H1 (cell line): Measurements from ENCODE around the gene CCL23. TPM values are rescaled to one million over a fixed set of nuclear protein-coding genes. Genes with fewer than 3 reads are reported as not detected.

Experiments used
- CTCF ChIA-PET: fragments of 300-600 bp; sonication (Branson Sonifier 250); formaldehyde crosslinking; loops from one replicate; lab custom pipeline; 2021; ENCODE audit not compliant: partially characterized antibody; lab: Charles Lee
- POLR2A ChIA-PET: fragments of 300-600 bp; sonication (Branson Sonifier 250); formaldehyde crosslinking; loops from one replicate; lab custom pipeline; 2021; ENCODE audit warnings: inconsistent platforms; ENCODE audit not compliant: partially characterized antibody; lab: Charles Lee
- DNase-seq, 2 experiments: peaks; one replicate each; pipeline versions ENCODE4 v3.0.0 to v3.0.0-alpha.2; 2010 to 2022; ENCODE audit warnings: low spot score in 2 of 2, low read depth in 1 of 2, mixed read lengths in 1 of 2
- FAIRE-seq: peaks from 2 replicates; lab custom pipeline; 2011; peaks lifted over from hg19 to GRCh38; lab: Jason Lieb, UNC
- H2AFZ ChIP-seq: 2 replicates; pipeline ENCODE4 v1.8.1; 2012; ENCODE audit warnings: low read length, inconsistent platforms
- H2AK5ac ChIP-seq: 2 replicates; pipeline ENCODE4 v1.6.1; 2013; ENCODE audit warnings: low read depth, low read length
- H2BK120ac ChIP-seq: replicated peaks from 2 replicates; pipeline ENCODE3; 2013; ENCODE audit warnings: low read depth, low read length, inconsistent platforms
- H2BK12ac ChIP-seq: 2 replicates; pipeline ENCODE4 v1.6.1; 2013; ENCODE audit warnings: low read depth, low read length
- H2BK15ac ChIP-seq: 2 replicates; pipeline ENCODE4 v1.6.1; 2013; ENCODE audit warnings: low read length
- H2BK20ac ChIP-seq: 2 replicates; pipeline ENCODE4 v1.6.1; 2013; ENCODE audit warnings: low read length
- H2BK5ac ChIP-seq: 2 replicates; pipeline ENCODE4 v1.6.1; 2013; ENCODE audit warnings: low read depth, low read length
- H3K14ac ChIP-seq: 2 replicates; pipeline ENCODE4 v1.6.1; 2013; ENCODE audit warnings: inconsistent platforms; ENCODE audit not compliant: insufficient read length
- H3K18ac ChIP-seq: 2 replicates; pipeline ENCODE4 v1.6.1; 2013; ENCODE audit warnings: low read length; ENCODE audit errors: extremely low read depth
- H3K23ac ChIP-seq: 2 replicates; pipeline ENCODE4 v1.6.1; 2013; ENCODE audit warnings: inconsistent platforms; ENCODE audit not compliant: insufficient read length
- H3K23me2 ChIP-seq: 2 replicates; pipeline ENCODE4 v1.6.1; 2013; ENCODE audit warnings: low read depth, low read length
- H3K27ac ChIP-seq: 2 replicates; pipeline ENCODE4 v1.6.1; 2011; ENCODE audit warnings: low read depth, low read length, inconsistent platforms
- H3K27me3 ChIP-seq, 4 experiments: replicated peaks in 1 of 4; 1 replicate in 1 of 4; 2 replicates in 3 of 4; pipeline versions ENCODE4 v1.6.1 to v1.8.1; 2011 to 2013; ENCODE audit warnings: low read length in 3 of 4, mild to moderate bottlenecking in 3 of 4, inconsistent platforms in 2 of 4, mixed read lengths in 2 of 4, moderate library complexity in 1 of 4; ENCODE audit not compliant: control insufficient read depth in 3 of 4, insufficient read depth in 3 of 4; ENCODE audit errors: extremely low read depth in 1 of 4
- H3K36me3 ChIP-seq, 4 experiments: 2 replicates each; pipeline versions ENCODE4 v1.6.1 to v1.8.1; 2011 to 2013; ENCODE audit warnings: mild to moderate bottlenecking in 4 of 4, low read length in 3 of 4, moderate library complexity in 2 of 4, control low read depth in 1 of 4, inconsistent platforms in 1 of 4; ENCODE audit not compliant: insufficient read depth in 4 of 4, control insufficient read depth in 2 of 4
- H3K4ac ChIP-seq: replicated peaks from 2 replicates; pipeline ENCODE3; 2013; ENCODE audit warnings: low read length, low read depth, mixed read lengths, inconsistent platforms; ENCODE audit not compliant: insufficient read length
- H3K4me1 ChIP-seq, 4 experiments: replicated peaks in 1 of 4; 1 replicate in 1 of 4; 2 replicates in 3 of 4; pipeline versions ENCODE4 v1.6.1 to v1.8.1; 2011 to 2013; ENCODE audit warnings: low read length in 3 of 4, inconsistent platforms in 2 of 4, mixed read lengths in 1 of 4; ENCODE audit not compliant: insufficient read depth in 4 of 4, control insufficient read depth in 3 of 4
- H3K4me2 ChIP-seq, 2 experiments: 2 replicates each; pipeline versions ENCODE4 v1.6.1 to v1.8.1; 2011 to 2013; ENCODE audit warnings: low read depth in 2 of 2, low read length in 2 of 2, control low read depth in 1 of 2, inconsistent platforms in 1 of 2, mild to moderate bottlenecking in 1 of 2; ENCODE audit not compliant: insufficient read depth in 1 of 2
- H3K4me3 ChIP-seq, 4 experiments: fragments of 200-600, 300-600 bp in 1 of 4; sonication (generic), shearing (Covaris generic), sonication (Bioruptor Twin) in 1 of 4; 2 replicates each; pipeline versions ENCODE4 v1.5.1 to v1.8.1; 2011 to 2016; ENCODE audit warnings: low read length in 4 of 4, low read depth in 3 of 4, control low read depth in 2 of 4, inconsistent platforms in 2 of 4, mild to moderate bottlenecking in 2 of 4, mixed read lengths in 1 of 4, moderate library complexity in 1 of 4; ENCODE audit not compliant: insufficient read depth in 2 of 4; ENCODE audit errors: extremely low read depth in 1 of 4
- H3K56ac ChIP-seq: replicated peaks from 2 replicates; pipeline ENCODE3; 2013; ENCODE audit warnings: low read depth, mild to moderate bottlenecking, mixed read lengths, low read length, inconsistent platforms; ENCODE audit not compliant: insufficient read length
- H3K79me1 ChIP-seq: 2 replicates; pipeline ENCODE4 v1.6.1; 2013; ENCODE audit warnings: low read depth, low read length, control low read depth
- H3K79me2 ChIP-seq, 2 experiments: 2 replicates each; pipeline versions ENCODE4 v1.6.1 to v1.8.1; 2012 to 2013; ENCODE audit warnings: low read length in 2 of 2, mild to moderate bottlenecking in 2 of 2, inconsistent platforms in 1 of 2; ENCODE audit not compliant: insufficient read depth in 2 of 2, control insufficient read depth in 1 of 2
- H3K9ac ChIP-seq, 4 experiments: replicated peaks in 1 of 4; 1 replicate in 1 of 4; 2 replicates in 3 of 4; pipeline versions ENCODE4 v1.6.1 to v1.8.1; 2011 to 2013; ENCODE audit warnings: low read depth in 3 of 4, low read length in 3 of 4, control low read depth in 2 of 4, mild to moderate bottlenecking in 2 of 4, moderate library complexity in 2 of 4, inconsistent platforms in 1 of 4; ENCODE audit errors: extremely low read depth in 1 of 4
- H3K9me3 ChIP-seq, 2 experiments: 2 replicates each; pipeline versions ENCODE4 v1.6.1 to v1.8.1; 2012 to 2013; ENCODE audit warnings: mild to moderate bottlenecking in 2 of 2, moderate library complexity in 2 of 2, control low read depth in 1 of 2, inconsistent platforms in 1 of 2, low read depth in 1 of 2, low read length in 1 of 2, mixed read lengths in 1 of 2; ENCODE audit not compliant: insufficient read depth in 2 of 2
- H4K20me1 ChIP-seq, 2 experiments: replicated peaks in 1 of 2; 2 replicates each; pipeline versions ENCODE3 to v1.8.1; 2011 to 2013; ENCODE audit warnings: inconsistent platforms in 2 of 2, low read length in 2 of 2, mild to moderate bottlenecking in 1 of 2; ENCODE audit not compliant: insufficient read depth in 2 of 2, control insufficient read depth in 1 of 2
- H4K5ac ChIP-seq: 2 replicates; pipeline ENCODE4 v1.6.1; 2013; ENCODE audit warnings: low read length, low read depth, mixed read lengths, inconsistent platforms; ENCODE audit not compliant: insufficient read length
- H4K8ac ChIP-seq: 2 replicates; pipeline ENCODE4 v1.8.0; 2013; ENCODE audit warnings: mild to moderate bottlenecking, moderate library complexity, low read length, inconsistent platforms; ENCODE audit not compliant: insufficient read depth; ENCODE audit errors: extremely low read depth
- H4K91ac ChIP-seq: replicated peaks from 2 replicates; pipeline ENCODE3; 2013; ENCODE audit warnings: low read length, mixed read lengths, inconsistent platforms; ENCODE audit not compliant: insufficient read length
- BACH1 ChIP-seq: IDR thresholded peaks from 2 replicates; pipeline ENCODE4 v1.6.1; 2012; ENCODE audit warnings: low read length, improper control_type of control experiment
- CREB1 ChIP-seq: IDR thresholded peaks from 2 replicates; pipeline ENCODE4 v1.6.1; 2012; ENCODE audit warnings: inconsistent platforms
- CTBP2 ChIP-seq: IDR thresholded peaks from 2 replicates; pipeline ENCODE4 v1.7.0; 2011; ENCODE audit warnings: borderline replicate concordance, mild to moderate bottlenecking, moderate library complexity, mixed read lengths, low read length; ENCODE audit not compliant: insufficient read depth, insufficient read length
- E2F6 ChIP-seq: IDR thresholded peaks from 2 replicates; pipeline ENCODE4 v1.6.1; 2012; ENCODE audit warnings: inconsistent platforms
- FOSL1 ChIP-seq: IDR thresholded peaks from 2 replicates; pipeline ENCODE4 v1.6.1; 2011; ENCODE audit warnings: mild to moderate bottlenecking, low read depth, low read length, moderate library complexity; ENCODE audit not compliant: insufficient read depth
- HDAC6 ChIP-seq: IDR thresholded peaks from one replicate; pipeline ENCODE4 v1.7.1; 2012; ENCODE audit warnings: low read depth, mild to moderate bottlenecking, inconsistent platforms, low read length, moderate library complexity
- RFX5 ChIP-seq: IDR thresholded peaks from 2 replicates; pipeline ENCODE4 v1.6.1; 2011; ENCODE audit warnings: low read depth, low read length, improper control_type of control experiment, borderline replicate concordance
- TAF1 ChIP-seq: IDR thresholded peaks from 2 replicates; pipeline ENCODE4 v1.6.1; 2011; ENCODE audit warnings: mild to moderate bottlenecking, low read depth, low read length
- TBP ChIP-seq: IDR thresholded peaks from 2 replicates; pipeline ENCODE4 v1.6.1; 2011; ENCODE audit warnings: low read depth, low read length, improper control_type of control experiment
- WGBS, 2 experiments: shearing (Covaris generic) in 1 of 2; methylation state at CpG; one replicate each; pipeline versions ENCODE4 v1.1.6 to v1.1.7; 2013 to 2015; ENCODE audit warnings: low lambda C conversion rate in 2 of 2, mixed read lengths in 2 of 2, inconsistent platforms in 1 of 2, low coverage in 1 of 2, missing lambda C conversion rate in 1 of 2; ENCODE audit not compliant: insufficient replicate concordance in 2 of 2, insufficient coverage in 1 of 2, insufficient read length in 1 of 2; ENCODE audit errors: extremely low coverage in 1 of 2, missing lambda C conversion rate in 1 of 2; 5-methylcytosine and 5-hydroxymethylcytosine counted together
- polyA plus RNA-seq, 7 experiments: library from polyadenylated mRNA; depleted of rRNA in 3 of 7; stranded (reverse) in 5 of 7; unstranded in 2 of 7; fragments of >200 nt in 5 of 7; fragments of 200-250 nt in 2 of 7; gene quantifications; 1 replicate in 5 of 7; 2 replicates in 1 of 7; 4 replicates in 1 of 7; pipeline versions ENCODE4 v1.2.1 to v1.2.3, GENCODE V29; 2011 to 2013; ENCODE audit warnings: missing spikeins in 2 of 7, mixed read lengths in 2 of 7
- total RNA-seq: library from RNA; stranded (reverse); fragmentation: NEBNext Ultra II Directional; extraction: Animal tissue kit (Norgen Biotek cat#: 25700); gene quantifications from 2 replicates; pipeline ENCODE4 v1.2.1, GENCODE V29; 2021

CCL23 gene
- total and polyA plus RNA-seq, 2 of the 8 experiments (the other 6 are each of a cell fraction or from before 2014, with no cell fraction given) = not detected

- FAIRE-seq (no peak), DNase-seq (no peak)
- Histone ChIP-seq H2BK5ac (no peak overlapping the region), H2BK15ac (no peak overlapping the region), H3K79me2 (no peaks in the 10 kb centered on the region), H3K56ac (no peak overlapping the region), H4K5ac (no peak overlapping the region), H3K4me3 (no peak overlapping the region), H3K36me3 (no peaks in the 10 kb centered on the region), H2AFZ (no peak overlapping the region), H3K23me2 (no peaks in the 10 kb centered on the region), H2BK20ac (no peak overlapping the region), H2AK5ac (no peak overlapping the region), H4K20me1 (no peaks in the 10 kb centered on the region), H3K9me3 (no peaks in the 10 kb centered on the region), H2BK120ac (no peak overlapping the region), H3K4me2 (no peak overlapping the region), H3K23ac (no peak overlapping the region), H3K4me1 (peaks cover 0 to 2% (median 0%) of the 10 kb centered on the region in 4 experiments; a peak in 2 of 7 replicates), H3K18ac (no peak overlapping the region), H2BK12ac (no peak overlapping the region), H4K91ac (no peak overlapping the region), H3K4ac (no peak overlapping the region), H4K8ac (no peak overlapping the region), H3K9ac (no peak overlapping the region), H3K79me1 (no peaks in the 10 kb centered on the region), H3K27ac (no peak overlapping the region), H3K14ac (no peak overlapping the region), H3K27me3 (no peaks in the 10 kb centered on the region)
- ChIA-PET CTCF (interaction anchor here (1.0 to 4.2 kb wide), 4 partner anchors 9 to 176 kb away, joined by 3 to 11 read pairs (median 5); partner anchors contain the start of gene CCL16), POLR2A (no interaction called here)
- TF ChIP-seq E2F6 (no peak), FOSL1 (no peak), BACH1 (no peak), HDAC6 (no peak), TAF1 (no peak), RFX5 (no peak), TBP (no peak), CTBP2 (no peak), CREB1 (no peak)
- 79% methylated on average over 6 of the region's 6 CpGs; no CpG with 5 or more reads in 1 of the 2 experiments for WGBS, 2 experiments
These were observed 45.2 kb downstream of the CCL23 start for GRCh38 chr17:35972535-35972934.
